ENCODE measurements around the gene TMEM125.

Gene TMEM125

DNA sequence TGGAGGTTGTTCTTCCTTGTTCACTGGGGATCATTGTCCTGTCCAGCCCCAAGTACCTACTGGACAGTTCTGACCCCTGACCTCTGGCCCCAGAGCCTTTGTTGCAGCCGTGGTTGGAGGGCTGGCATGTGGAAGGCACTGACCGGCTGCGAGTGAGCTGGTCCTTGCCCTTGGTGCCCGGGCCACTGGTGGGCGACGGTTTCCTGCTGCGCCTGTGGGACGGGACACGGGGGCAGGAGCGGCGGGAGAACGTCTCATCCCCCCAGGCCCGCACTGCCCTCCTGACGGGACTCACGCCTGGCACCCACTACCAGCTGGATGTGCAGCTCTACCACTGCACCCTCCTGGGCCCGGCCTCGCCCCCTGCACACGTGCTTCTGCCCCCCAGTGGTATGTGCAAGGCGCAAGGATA, 42.4 kb downstream of the TMEM125 start:
- DNase-seq (ENCODE audit: low read depth): no peak

DNA sequence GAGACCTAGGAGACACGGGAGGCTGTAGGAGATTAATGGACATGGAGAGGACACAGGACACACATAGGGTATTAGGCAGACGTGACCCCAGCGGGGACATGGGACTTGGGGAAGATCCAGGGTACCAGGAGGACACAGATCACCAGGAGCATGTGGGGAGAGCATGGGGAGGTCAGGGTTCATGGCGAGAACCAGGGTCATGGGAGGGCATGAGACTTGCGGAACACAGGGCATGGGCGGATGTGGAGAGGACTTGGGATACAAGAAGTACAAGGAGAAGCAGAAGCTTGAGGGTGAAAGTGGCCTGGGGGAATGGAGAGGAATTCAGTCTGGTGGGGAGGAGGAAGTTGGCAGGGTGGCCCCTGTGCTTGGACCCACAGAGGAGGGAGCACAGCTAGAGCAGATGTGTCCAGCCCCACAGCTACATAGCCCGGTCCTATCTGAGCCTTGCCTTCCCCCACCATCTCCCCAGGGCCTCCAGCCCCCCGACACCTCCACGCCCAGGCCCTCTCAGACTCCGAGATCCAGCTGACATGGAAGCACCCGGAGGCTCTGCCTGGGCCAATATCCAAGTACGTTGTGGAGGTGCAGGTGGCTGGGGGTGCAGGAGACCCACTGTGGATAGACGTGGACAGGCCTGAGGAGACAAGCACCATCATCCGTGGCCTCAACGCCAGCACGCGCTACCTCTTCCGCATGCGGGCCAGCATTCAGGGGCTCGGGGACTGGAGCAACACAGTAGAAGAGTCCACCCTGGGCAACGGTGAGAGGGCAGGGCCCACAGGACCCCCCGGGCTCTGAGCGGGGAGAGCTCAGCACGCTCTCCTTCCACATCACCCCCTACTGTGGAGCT, 43.1 kb downstream of the TMEM125 start:
- no peak for DNase-seq (ENCODE audit: low read depth)

DNA sequence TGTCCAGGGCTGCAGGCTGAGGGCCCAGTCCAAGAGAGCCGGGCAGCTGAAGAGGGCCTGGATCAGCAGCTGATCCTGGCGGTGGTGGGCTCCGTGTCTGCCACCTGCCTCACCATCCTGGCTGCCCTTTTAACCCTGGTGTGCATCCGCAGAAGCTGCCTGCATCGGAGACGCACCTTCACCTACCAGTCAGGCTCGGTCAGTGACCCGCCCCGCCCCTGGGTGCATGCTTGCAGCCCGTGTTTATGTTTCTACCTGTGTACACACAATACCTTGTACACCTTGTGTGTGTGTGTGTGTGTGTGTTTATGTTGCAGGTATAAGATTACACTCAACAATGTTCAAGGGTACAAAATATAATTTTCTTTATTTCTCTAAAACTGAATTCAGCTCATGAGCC, 44.0 kb downstream of the TMEM125 start:
- DNase-seq (ENCODE audit: low read depth): no peak

DNA sequence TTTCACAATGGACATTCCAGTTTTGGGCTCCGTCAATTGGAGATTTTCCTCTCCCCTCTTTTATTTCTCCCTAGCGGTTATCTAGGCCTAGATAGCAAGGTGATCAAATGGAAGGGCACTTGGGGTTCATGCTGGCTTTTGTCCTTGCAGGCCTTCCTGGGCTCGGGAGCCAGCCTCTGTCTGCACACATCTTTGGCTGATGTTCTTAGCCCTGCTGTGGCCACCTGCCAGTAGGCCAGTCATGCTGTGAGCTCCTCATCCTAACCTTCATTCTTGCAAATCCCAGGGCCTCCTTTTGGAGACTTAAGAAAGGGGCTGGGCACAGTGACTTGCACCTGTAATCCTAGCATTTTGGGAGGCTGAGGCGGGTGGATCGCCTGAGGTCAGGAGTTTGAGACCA, 44.5 kb downstream of the TMEM125 start:
- no peak for DNase-seq (ENCODE audit: low read depth)

DNA sequence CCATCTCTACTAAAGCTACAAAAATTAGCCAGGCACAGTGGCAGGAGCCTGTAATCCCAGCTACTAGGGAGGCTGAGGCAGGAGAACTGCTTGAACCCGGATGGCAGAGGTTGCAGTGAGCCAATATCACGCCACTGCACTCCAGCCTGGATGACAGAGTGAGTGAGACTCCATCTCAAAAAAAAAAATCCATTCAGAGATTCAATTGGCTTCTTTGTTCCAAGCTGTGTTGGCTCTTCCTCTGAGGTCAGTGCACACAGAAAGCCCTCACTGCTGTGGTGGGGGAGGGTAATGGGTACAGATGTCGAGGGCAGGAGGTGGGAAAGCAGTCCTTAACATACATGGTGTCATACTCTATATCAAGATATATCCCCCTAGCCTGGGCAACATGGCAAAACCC, 45.7 kb downstream of the TMEM125 start:
- DNase-seq (ENCODE audit: low read depth): no peak

DNA sequence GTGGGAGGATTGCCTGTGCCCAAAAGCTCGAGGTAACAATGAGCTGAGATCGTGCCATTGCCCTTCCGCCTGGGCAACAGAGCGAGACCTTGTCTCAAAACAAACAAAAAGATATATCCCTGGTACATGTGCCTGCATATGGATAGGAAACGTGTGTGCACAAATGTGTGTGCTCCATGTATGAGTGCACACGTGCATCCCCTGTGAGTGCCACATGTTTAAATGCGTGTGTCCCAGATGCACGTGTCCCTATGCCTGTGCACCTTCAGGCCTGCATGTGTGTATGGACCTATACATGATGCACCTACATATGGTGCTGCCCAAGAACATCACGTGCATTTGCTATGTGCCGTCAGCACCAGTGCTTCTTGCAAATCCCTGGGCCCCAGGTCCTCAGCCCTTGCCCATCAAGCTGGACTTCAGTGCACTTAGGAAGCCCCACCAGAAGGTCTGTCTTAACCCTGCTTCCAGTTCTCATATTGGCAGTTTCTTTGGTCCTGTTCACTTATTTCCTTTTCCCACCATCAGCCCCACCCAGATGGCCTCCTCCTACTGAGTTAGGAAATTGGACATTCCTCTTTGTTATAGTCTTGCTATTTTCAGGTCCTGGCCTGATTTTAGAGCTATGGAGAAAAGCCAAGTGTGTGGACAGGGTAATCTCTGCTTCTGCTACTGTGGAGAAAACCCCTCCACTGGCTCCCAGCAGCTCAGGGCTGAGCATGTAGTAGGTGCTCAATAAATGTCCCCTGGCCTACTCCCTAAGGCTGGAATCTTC, 46.4 kb downstream of the TMEM125 start:
- no peak for DNase-seq (ENCODE audit: low read depth)

DNA sequence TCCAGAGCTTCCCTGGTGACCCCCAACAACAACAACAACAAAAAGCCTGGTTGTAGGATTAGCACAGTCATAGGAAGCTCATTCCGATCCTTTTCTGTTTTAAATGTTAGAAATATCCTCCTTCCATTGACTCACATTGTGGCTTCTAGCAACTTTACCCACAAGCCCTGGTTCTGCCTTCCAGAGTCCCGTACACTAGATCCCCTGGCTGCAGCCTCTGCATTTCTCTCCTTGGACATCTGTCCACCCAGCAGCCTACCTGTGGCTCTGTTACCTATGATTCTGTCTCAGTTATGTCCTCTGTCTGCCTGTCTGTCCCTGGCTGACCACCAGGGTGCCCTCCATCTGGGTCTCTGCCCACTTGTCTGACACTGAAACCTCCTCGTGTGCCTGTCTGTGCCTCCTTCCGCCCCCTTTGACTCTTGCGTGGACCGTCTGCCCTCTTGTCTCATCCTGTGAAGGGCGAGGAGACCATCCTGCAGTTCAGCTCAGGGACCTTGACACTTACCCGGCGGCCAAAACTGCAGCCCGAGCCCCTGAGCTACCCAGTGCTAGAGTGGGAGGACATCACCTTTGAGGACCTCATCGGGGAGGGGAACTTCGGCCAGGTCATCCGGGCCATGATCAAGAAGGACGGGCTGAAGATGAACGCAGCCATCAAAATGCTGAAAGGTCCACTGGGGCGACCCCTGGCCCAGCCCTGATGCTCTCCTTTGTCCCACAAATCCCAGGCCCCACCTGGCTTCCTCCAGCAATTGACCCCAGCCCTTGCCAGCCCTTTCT, 47.1 kb downstream of the TMEM125 start:
- no peak for DNase-seq (ENCODE audit: low read depth)

DNA sequence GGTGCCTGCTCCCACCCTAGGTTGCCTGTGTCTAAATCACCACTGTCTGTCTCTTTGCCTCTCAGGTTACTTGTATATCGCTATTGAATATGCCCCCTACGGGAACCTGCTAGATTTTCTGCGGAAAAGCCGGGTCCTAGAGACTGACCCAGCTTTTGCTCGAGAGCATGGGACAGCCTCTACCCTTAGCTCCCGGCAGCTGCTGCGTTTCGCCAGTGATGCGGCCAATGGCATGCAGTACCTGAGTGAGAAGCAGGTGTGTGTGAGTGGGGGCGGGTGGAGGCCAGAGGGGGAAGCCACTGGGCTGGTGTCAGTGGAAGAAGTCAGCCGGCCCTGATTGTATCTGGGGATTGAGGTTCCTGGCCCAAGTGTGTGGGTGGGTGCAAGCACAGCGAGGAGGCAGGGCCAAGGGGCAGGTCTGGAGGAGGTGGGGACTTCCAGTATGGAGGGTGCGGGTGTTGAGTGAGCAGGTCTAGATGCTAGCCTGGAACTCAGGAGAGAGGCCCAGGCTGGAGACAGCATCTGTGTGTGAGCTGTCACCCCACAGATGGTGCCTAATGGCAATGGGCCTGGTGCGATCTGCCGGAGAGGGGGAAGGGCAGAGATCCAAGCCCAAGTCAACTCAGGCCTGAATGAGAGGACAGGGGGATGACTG, 48.2 kb downstream of the TMEM125 start:
- no peak for DNase-seq (ENCODE audit: low read depth)

DNA sequence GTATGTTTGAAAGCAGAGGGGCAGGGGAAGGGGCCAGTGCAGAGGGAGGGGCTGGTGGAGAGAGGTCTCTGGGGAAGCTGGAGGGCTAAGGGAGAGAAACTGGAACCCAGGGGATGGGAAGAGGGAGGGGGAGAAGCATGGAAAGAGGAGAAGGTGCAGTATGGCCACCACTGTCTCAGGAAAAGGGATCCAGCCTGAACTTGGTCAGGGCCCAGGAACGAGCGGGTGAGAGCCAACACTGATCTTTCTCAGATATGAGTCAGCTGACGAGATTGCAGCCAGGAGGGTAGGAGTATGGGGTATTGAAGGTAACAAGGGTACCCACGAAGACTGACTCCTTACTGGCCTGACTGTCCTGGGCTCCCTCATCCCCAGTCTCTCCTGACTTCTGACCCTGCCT, 49.0 kb downstream of the TMEM125 start:
- no peak for DNase-seq (ENCODE audit: low read depth)

DNA sequence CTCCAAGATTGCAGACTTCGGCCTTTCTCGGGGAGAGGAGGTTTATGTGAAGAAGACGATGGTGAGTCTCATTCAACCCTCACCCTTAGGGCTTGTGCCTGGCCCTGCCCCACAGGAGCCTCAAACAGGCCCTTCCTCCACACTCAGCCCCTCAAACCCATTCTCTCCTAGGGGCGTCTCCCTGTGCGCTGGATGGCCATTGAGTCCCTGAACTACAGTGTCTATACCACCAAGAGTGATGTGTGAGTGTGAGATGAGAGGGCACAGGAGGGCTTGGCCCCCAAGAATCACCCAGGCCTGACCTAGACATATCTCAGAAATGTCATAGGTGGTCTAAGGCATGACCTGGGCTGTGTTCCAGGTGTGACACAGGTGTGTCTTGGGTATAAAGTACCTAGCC, 49.5 kb downstream of the TMEM125 start:
- no peak for DNase-seq (ENCODE audit: low read depth)

DNA sequence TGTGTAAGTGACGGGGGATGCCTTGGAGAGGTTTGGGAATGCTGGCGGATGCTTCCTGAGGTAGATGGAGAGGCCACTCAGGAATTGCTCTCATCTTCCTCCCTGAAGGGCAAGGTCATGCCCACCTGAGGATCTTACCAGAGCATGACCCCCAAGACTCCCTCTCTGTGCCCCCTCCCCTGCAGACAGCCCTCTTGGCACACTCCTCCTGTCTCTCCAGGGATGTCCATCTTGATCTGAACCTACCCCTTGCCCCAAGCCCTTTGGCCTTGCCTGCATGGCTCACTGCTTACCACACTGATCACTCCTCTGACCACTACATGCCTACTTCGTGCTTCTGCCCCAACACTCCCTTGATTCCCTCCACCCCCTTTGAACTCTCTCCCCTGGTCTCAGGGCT, 50.0 kb downstream of the TMEM125 start:
- no peak for DNase-seq (ENCODE audit: low read depth)

DNA sequence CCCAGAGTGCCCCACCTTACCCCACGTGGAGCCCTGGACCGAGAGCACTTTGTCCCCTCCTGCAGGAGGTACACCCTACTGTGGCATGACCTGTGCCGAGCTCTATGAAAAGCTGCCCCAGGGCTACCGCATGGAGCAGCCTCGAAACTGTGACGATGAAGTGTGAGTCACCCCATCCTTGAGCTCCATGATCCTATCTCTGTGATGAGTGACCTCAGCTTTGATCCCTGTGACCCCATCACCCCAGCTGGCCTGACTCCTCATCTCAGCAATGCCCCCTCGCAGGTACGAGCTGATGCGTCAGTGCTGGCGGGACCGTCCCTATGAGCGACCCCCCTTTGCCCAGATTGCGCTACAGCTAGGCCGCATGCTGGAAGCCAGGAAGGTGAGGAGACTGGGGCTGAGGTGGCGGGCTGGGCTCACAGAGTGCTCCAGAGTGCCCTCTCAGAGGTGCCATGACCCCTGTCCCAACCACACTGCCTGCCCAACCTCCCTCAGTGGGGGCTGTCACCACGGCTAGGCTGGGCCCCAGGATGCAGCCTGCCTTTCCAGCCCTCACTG, 51.6 kb downstream of the TMEM125 start:
- no peak for DNase-seq (ENCODE audit: low read depth)

DNA sequence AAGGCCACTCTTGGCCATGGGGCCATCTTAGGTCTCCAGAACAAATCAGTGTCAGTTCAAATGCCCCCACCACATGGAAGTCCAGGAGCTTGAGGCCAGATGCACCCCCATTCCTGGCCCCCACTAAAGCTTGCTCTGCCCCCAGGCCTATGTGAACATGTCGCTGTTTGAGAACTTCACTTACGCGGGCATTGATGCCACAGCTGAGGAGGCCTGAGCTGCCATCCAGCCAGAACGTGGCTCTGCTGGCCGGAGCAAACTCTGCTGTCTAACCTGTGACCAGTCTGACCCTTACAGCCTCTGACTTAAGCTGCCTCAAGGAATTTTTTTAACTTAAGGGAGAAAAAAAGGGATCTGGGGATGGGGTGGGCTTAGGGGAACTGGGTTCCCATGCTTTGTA, 52.7 kb downstream of the TMEM125 start:
- no peak for DNase-seq (ENCODE audit: low read depth)
